ENCODE results near the gene M1AP. TPM values are rescaled to one million over a fixed set of nuclear protein-coding genes. Genes with fewer than 3 reads are reported as not detected.

The M1AP gene
- total and polyA plus RNA-seq, 2 of the 8 experiments (the other 6 are each of a cell fraction or from before 2014, with no cell fraction given) = 4.8 TPM

DNA sequence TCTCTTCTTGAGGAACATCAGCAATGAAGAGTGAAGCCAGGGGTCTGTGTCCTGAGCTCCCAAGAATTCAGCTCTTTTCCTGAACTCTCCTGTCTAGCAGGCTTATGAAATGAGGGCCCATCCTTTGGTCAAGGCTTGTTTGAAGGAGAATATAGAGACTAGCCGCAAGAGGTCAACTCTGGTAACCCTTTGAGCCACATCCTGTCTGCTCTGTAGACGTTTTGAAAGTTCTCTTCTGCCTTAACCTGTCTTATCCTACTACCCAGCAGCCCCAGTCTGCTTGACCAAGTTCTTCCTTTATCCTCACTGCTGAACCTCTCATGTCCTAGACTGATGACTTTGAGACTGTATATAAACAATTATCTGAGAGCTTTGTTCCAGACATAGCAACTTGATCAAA lies 11.3 kb upstream of the M1AP start:
- Histone ChIP-seq H2BK5ac (ENCODE audit: low read depth, low read length) (no peak overlapping the region), H3K27me3 (replicated peaks in 1 of 4; ENCODE audit: control insufficient read depth in 3 of 4, extremely low read depth in 1 of 4, insufficient read depth in 3 of 4, low read length in 3 of 4) (peaks cover 12 to 18% (median 16%) of the 10 kb centered on the region in 4 experiments), H3K4me3 (ENCODE audit: extremely low read depth in 1 of 4, insufficient read depth in 2 of 4, low read depth in 3 of 4, low read length in 4 of 4) (no peak overlapping the region), H3K36me3 (ENCODE audit: control insufficient read depth in 2 of 4, insufficient read depth in 4 of 4, low read length in 3 of 4) (no peaks in the 10 kb centered on the region; a peak in 1 of 8 replicates), H3K4ac (replicated peaks; ENCODE audit: insufficient read length, low read depth, low read length) (no peak overlapping the region), H3K79me1 (ENCODE audit: low read depth, low read length) (no peaks in the 10 kb centered on the region), H3K4me2 (ENCODE audit: insufficient read depth in 1 of 2, low read depth in 2 of 2, low read length in 2 of 2) (no peak overlapping the region), H2BK12ac (ENCODE audit: low read depth, low read length) (no peak overlapping the region), H3K9ac (replicated peaks in 1 of 4; ENCODE audit: extremely low read depth in 1 of 4, low read depth in 3 of 4, low read length in 3 of 4) (no peak overlapping the region), H3K4me1 (replicated peaks in 1 of 4; ENCODE audit: control insufficient read depth in 3 of 4, insufficient read depth in 4 of 4, low read length in 3 of 4) (peaks cover 0 to 4% (median 3%) of the 10 kb centered on the region in 4 experiments; a peak in 2 of 7 replicates), H2BK20ac (ENCODE audit: low read length) (no peak overlapping the region), H4K5ac (ENCODE audit: insufficient read length, low read depth, low read length) (no peak overlapping the region), H3K18ac (ENCODE audit: extremely low read depth, low read length) (no peak overlapping the region), H2BK120ac (replicated peaks; ENCODE audit: low read depth, low read length) (no peak overlapping the region), H3K79me2 (ENCODE audit: control insufficient read depth in 1 of 2, insufficient read depth in 2 of 2, low read length in 2 of 2) (no peaks in the 10 kb centered on the region), H4K20me1 (replicated peaks in 1 of 2; ENCODE audit: control insufficient read depth in 1 of 2, insufficient read depth in 2 of 2, low read length in 2 of 2) (peaks cover 0 to 3% of the 10 kb centered on the region in 2 experiments), H3K23me2 (ENCODE audit: low read depth, low read length) (peaks cover 3% of the 10 kb centered on the region; the same call in 1 of the 2 replicates), H2BK15ac (ENCODE audit: low read length) (no peak overlapping the region), H4K91ac (replicated peaks; ENCODE audit: insufficient read length, low read length) (no peak overlapping the region), H2AFZ (ENCODE audit: low read length) (no peak overlapping the region), H3K9me3 (ENCODE audit: insufficient read depth in 2 of 2, low read depth in 1 of 2, low read length in 1 of 2) (no peaks in the 10 kb centered on the region), H3K23ac (ENCODE audit: insufficient read length) (no peak overlapping the region), H2AK5ac (ENCODE audit: low read depth, low read length) (no peak overlapping the region), H3K27ac (ENCODE audit: low read depth, low read length) (no peak overlapping the region), H3K14ac (ENCODE audit: insufficient read length) (no peak overlapping the region), H3K56ac (replicated peaks; ENCODE audit: insufficient read length, low read depth, low read length) (no peak overlapping the region), H4K8ac (ENCODE audit: extremely low read depth, insufficient read depth, low read length) (no peak overlapping the region)
- TF ChIP-seq CEBPB (IDR thresholded peaks at IDR 0.05; ENCODE audit: low read depth, low read length) (no peak), SIX5 (IDR thresholded peaks at IDR 0.05; ENCODE audit: low read depth, low read length) (no peak)
- POLR2A ChIA-PET (ENCODE audit: partially characterized antibody) = no interaction called here
- WGBS, 2 experiments (ENCODE audit: extremely low coverage in 1 of 2, insufficient coverage in 1 of 2, insufficient read length in 1 of 2, insufficient replicate concordance in 2 of 2, low coverage in 1 of 2, low lambda C conversion rate in 2 of 2, missing lambda C conversion rate in 1 of 2) = 71% methylated on average over 2 of the region's 2 CpGs; no CpG with 5 or more reads in 1 of the 2 experiments
- DNase-seq (ENCODE audit: low read depth in 1 of 2, low spot score in 2 of 2) (no peak), FAIRE-seq (no peak)
- CTCF ChIA-PET (ENCODE audit: partially characterized antibody) = no interaction called here
